ENCODE data around the gene BMPER. TPM values are rescaled to one million over a fixed set of nuclear protein-coding genes. Genes with fewer than 3 reads are reported as not detected.

The BMPER gene
- polyA plus RNA-seq, 1 of the 3 experiments (the other 2 are of a cell fraction), result 20.0 TPM

DNA sequence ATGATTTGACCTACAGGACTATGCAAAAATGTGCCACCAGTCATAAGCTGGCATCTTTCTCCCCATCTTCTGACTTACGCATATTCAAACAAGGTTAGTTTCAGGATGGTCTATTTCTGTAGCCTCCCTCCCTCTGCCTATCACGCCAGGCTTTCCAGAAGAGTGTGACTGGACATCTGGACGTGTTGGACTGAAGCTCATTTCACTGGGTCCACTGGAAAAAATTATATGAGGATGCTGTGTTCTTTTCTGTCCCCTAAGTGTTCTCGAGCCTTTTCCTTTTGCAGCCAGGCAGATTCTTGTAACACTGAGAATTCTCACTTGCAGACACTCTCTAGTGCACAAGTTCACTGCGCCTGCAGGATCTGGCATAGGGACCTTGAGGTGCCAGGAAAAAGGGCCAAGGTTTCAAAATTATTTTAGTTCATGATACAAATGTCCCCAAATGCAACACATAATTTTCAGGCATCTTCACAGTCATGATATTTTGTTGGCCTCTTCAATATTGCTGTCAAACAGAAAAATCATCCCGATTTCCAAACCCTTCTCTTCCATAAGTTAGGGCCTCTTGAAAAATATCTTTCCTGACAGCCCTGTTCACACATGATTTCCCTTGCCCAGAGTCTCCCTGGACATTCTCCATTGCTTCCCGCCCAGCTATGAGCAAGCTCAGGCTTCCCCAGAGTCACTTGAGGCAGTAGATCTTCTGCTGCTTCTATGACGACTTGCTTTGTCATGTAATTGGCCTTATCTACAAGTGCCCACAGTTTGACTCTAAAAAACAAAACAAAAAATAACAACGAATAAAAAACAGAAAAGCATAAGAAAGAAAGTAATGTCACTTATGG is 170.4 kb downstream of the BMPER start:
- TF ChIP-seq RCOR1 (IDR thresholded peaks at IDR 0.05; ENCODE audit: low read length) (no peak), FOSL2 (IDR thresholded peaks at IDR 0.05; ENCODE audit: borderline replicate concordance, low read depth) (0 out of 2 replicates have a peak, but pooled peaks have one; percentile 2)
- TF ChIP-seq, protein P1, sequence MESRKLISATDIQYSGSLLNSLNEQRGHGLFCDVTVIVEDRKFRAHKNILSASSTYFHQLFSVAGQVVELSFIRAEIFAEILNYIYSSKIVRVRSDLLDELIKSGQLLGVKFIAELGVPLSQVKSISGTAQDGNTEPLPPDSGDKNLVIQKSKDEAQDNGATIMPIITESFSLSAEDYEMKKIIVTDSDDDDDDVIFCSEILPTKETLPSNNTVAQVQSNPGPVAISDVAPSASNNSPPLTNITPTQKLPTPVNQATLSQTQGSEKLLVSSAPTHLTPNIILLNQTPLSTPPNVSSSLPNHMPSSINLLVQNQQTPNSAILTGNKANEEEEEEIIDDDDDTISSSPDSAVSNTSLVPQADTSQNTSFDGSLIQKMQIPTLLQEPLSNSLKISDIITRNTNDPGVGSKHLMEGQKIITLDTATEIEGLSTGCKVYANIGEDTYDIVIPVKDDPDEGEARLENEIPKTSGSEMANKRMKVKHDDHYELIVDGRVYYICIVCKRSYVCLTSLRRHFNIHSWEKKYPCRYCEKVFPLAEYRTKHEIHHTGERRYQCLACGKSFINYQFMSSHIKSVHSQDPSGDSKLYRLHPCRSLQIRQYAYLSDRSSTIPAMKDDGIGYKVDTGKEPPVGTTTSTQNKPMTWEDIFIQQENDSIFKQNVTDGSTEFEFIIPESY (IDR thresholded peaks at IDR 0.05; ENCODE audit: borderline replicate concordance, low read depth), result no peak
- TF ChIP-seq, protein P2, sequence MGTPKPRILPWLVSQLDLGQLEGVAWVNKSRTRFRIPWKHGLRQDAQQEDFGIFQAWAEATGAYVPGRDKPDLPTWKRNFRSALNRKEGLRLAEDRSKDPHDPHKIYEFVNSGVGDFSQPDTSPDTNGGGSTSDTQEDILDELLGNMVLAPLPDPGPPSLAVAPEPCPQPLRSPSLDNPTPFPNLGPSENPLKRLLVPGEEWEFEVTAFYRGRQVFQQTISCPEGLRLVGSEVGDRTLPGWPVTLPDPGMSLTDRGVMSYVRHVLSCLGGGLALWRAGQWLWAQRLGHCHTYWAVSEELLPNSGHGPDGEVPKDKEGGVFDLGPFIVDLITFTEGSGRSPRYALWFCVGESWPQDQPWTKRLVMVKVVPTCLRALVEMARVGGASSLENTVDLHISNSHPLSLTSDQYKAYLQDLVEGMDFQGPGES (IDR thresholded peaks at IDR 0.05; ENCODE audit: low read depth, low read length), result no peak
- Histone ChIP-seq H3K4me2 (no peak overlapping the region), H3K9me2 (no peaks in the 10 kb centered on the region), H3K36me3 (replicated peaks in 1 of 2; ENCODE audit: control insufficient read depth in 1 of 2, insufficient read depth in 2 of 2, low read length in 1 of 2) (no peaks in the 10 kb centered on the region), H3F3A (replicated peaks; ENCODE audit: insufficient read depth) (peaks cover 18% of the 10 kb centered on the region), H3K27me3 (ENCODE audit: insufficient read depth) (no peaks in the 10 kb centered on the region), H4K20me1 (ENCODE audit: insufficient read depth) (no peaks in the 10 kb centered on the region), H2AFZ (ENCODE audit: low read depth) (no peak overlapping the region), H3K4me3 (ENCODE audit: low read depth in 2 of 2, low read length in 1 of 2) (no peak overlapping the region), H3K9me3 (no peaks in the 10 kb centered on the region), H3K9ac (no peak overlapping the region), H3K27ac (ENCODE audit: low read depth in 2 of 2, low read length in 1 of 2) (peak overlapping the region in 1 of 2 experiments; percentile 8; a peak in 2 of 4 replicates), H3K4me1 (ENCODE audit: control insufficient read depth in 1 of 2, insufficient read depth in 2 of 2, low read depth in 1 of 2, low read length in 1 of 2) (peaks cover 0 to 25% of the 10 kb centered on the region in 2 experiments; a peak in 2 of 4 replicates), H3K79me2 (ENCODE audit: insufficient read depth) (no peaks in the 10 kb centered on the region)
- ChIA-PET POLR2A (no interaction called here), CTCF (no interaction called here)
- no peak for DNase-seq
- 57% methylated on average over 9 of the region's 9 CpGs for WGBS (ENCODE audit: low lambda C conversion rate)

DNA sequence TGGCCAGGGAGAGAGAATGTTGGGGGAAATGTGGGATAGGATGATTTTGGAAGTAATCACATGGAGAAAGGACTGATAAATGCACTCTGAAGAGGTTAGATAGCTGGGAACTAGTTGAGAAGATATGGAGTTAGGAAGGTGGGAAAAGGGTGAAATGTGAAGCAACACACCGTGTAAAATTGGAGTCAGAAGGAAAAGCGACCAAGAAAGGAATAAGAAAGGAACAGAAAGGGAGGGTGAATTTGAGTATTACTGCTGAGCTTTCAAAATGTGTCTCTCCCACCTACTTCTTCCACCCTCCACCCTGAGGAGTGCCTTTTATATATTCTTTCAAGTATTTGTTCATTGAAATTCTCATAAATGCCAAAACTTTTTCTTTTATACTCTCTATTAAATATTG is 171.8 kb downstream of the BMPER start:
- CTCF ChIA-PET, result no interaction called here
- Histone ChIP-seq H3K9me2 (no peaks in the 10 kb centered on the region), H3K4me3 (ENCODE audit: low read depth in 2 of 2, low read length in 1 of 2) (no peak overlapping the region), H3K27me3 (ENCODE audit: insufficient read depth) (no peaks in the 10 kb centered on the region), H3K27ac (ENCODE audit: low read depth in 2 of 2, low read length in 1 of 2) (no peak overlapping the region), H3K36me3 (replicated peaks in 1 of 2; ENCODE audit: control insufficient read depth in 1 of 2, insufficient read depth in 2 of 2, low read length in 1 of 2) (no peaks in the 10 kb centered on the region), H3K9ac (no peak overlapping the region), H4K20me1 (ENCODE audit: insufficient read depth) (no peaks in the 10 kb centered on the region), H3K79me2 (ENCODE audit: insufficient read depth) (no peaks in the 10 kb centered on the region), H3K4me1 (ENCODE audit: control insufficient read depth in 1 of 2, insufficient read depth in 2 of 2, low read depth in 1 of 2, low read length in 1 of 2) (peaks cover 0 to 33% of the 10 kb centered on the region in 2 experiments; a peak in 2 of 4 replicates), H2AFZ (ENCODE audit: low read depth) (no peak overlapping the region), H3F3A (replicated peaks; ENCODE audit: insufficient read depth) (peaks cover 23% of the 10 kb centered on the region), H3K4me2 (no peak overlapping the region), H3K9me3 (no peaks in the 10 kb centered on the region)
- TF ChIP-seq TAF1 (IDR thresholded peaks at IDR 0.05; ENCODE audit: borderline replicate concordance, low read depth, low read length) (no peak), JUND (IDR thresholded peaks at IDR 0.05) (no peak), NFIC (IDR thresholded peaks at IDR 0.05; ENCODE audit: borderline replicate concordance) (no peak), TEAD4 (IDR thresholded peaks at IDR 0.05; ENCODE audit: borderline replicate concordance, insufficient read depth) (no peak), RFX5 (IDR thresholded peaks at IDR 0.05; ENCODE audit: low read length) (no peak), FOXM1 (IDR thresholded peaks at IDR 0.05; ENCODE audit: low read depth) (no peak), YY1 (IDR thresholded peaks at IDR 0.05; ENCODE audit: low read depth) (no peak), NRF1 (IDR thresholded peaks at IDR 0.05; ENCODE audit: low read depth, low read length) (no peak), GABPA (IDR thresholded peaks at IDR 0.05; ENCODE audit: low read depth) (no peak), POLR2AphosphoS5 (IDR thresholded peaks at IDR 0.05; ENCODE audit: low read depth, low read length) (no peak), FOSL2 (IDR thresholded peaks at IDR 0.05; ENCODE audit: borderline replicate concordance, low read depth) (no peak), RXRA (IDR thresholded peaks at IDR 0.05; ENCODE audit: borderline replicate concordance, low read depth) (no peak)
- TF ChIP-seq, protein P2 (IDR thresholded peaks at IDR 0.05; ENCODE audit: low read depth, low read length), result no peak
- TF ChIP-seq, protein P1 (IDR thresholded peaks at IDR 0.05; ENCODE audit: borderline replicate concordance, low read depth), result no peak
- TF ChIP-seq, protein P3, sequence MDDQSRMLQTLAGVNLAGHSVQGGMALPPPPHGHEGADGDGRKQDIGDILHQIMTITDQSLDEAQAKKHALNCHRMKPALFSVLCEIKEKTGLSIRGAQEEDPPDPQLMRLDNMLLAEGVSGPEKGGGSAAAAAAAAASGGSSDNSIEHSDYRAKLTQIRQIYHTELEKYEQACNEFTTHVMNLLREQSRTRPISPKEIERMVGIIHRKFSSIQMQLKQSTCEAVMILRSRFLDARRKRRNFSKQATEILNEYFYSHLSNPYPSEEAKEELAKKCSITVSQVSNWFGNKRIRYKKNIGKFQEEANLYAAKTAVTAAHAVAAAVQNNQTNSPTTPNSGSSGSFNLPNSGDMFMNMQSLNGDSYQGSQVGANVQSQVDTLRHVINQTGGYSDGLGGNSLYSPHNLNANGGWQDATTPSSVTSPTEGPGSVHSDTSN (IDR thresholded peaks at IDR 0.05), result no peak
- TF ChIP-seq, protein P4, sequence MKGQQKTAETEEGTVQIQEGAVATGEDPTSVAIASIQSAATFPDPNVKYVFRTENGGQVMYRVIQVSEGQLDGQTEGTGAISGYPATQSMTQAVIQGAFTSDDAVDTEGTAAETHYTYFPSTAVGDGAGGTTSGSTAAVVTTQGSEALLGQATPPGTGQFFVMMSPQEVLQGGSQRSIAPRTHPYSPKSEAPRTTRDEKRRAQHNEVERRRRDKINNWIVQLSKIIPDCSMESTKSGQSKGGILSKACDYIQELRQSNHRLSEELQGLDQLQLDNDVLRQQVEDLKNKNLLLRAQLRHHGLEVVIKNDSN (IDR thresholded peaks at IDR 0.05; ENCODE audit: borderline replicate concordance, low read depth), result no peak
- 63% methylated on average over 2 of the region's 2 CpGs for WGBS (ENCODE audit: low lambda C conversion rate)
- no peak for DNase-seq
- POLR2A ChIA-PET, result no interaction called here
